Measurements from ENCODE around the gene CES3.

GRCh38 chr16:66953462-66954096 lies 7.5 kb upstream of the CES3 start:
- TF ChIP-seq EZH2 (IDR thresholded peaks at IDR 0.05; ENCODE audit: low read length) (no peak), CTCF (optimal IDR thresholded peaks at IDR 0.05 in 1 of 3, IDR thresholded peaks at IDR 0.05 in 1 of 3, conservative IDR thresholded peaks at IDR 0.05 in 1 of 3; ENCODE audit: extremely low read depth in 1 of 3, insufficient read depth in 2 of 3, low read length in 3 of 3) (no peak)

Measured in keratinocyte (primary cell).